GM12891 (cell line): Measurements from ENCODE around the gene XRCC3.

ENCODE experiments used
- POLR2A ChIP-seq: IDR thresholded peaks from 2 replicates; pipeline ENCODE4 v1.6.1; 2011; ENCODE audit warnings: low read depth, low read length, control low read depth
- POLR2AphosphoS5 ChIP-seq: IDR thresholded peaks from 2 replicates; pipeline ENCODE4 v1.6.1; 2011; ENCODE audit warnings: low read depth, low read length, control low read depth
- POU2F2 ChIP-seq: IDR thresholded peaks from 2 replicates; pipeline ENCODE4 v1.6.1; 2011; ENCODE audit warnings: low read depth, mild to moderate bottlenecking, control low read depth, low read length, moderate library complexity
- SPI1 ChIP-seq: IDR thresholded peaks from 2 replicates; pipeline ENCODE4 v1.6.1; 2011; ENCODE audit warnings: low read depth, low read length, control low read depth
- TAF1 ChIP-seq: IDR thresholded peaks from 2 replicates; pipeline ENCODE4 v1.6.1; 2011; ENCODE audit warnings: low read depth, low read length, control low read depth

DNA sequence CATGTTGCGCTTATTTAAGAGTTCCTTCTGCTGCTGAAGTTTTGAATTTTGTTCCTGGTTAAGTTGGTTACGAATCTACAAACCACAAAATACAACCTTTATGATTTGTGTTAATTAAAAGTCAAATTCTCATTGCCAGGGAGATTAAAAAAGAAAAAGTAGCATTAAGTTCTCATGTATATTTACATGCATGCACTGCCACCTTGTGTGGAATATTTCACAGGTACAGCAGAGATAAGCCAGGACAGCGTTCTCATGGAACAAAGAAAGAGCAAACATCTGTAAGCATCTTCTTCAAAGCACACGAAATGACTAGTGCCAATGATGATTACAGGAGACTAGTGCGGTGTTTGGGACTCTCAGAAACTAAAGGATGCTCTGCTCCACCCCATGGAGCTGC is 34.6 kb upstream of the XRCC3 start:
- no peak for TF ChIP-seq POLR2A
- no peak for TF ChIP-seq TAF1
- no peak for TF ChIP-seq POLR2AphosphoS5
- TF ChIP-seq SPI1: no peak
- no peak for TF ChIP-seq POU2F2
